NB4 (cell line): ENCODE data around the gene ARHGAP26.

Source experiments
- MYC ChIP-seq: IDR thresholded peaks from 2 replicates; pipeline ENCODE4 v1.6.1; 2011; ENCODE audit warnings: low read depth, low read length
- POLR2A ChIP-seq: IDR thresholded peaks from 2 replicates; pipeline ENCODE4 v1.6.1; 2011; ENCODE audit warnings: mild to moderate bottlenecking; ENCODE audit not compliant: insufficient read length; ENCODE audit errors: extremely low read depth
- TF ChIP-seq, protein P1 (sequence below): IDR thresholded peaks from one replicate; pipeline ENCODE4 v1.5.1; 2012; ENCODE audit warnings: low read depth, low read length
- TF ChIP-seq, protein P2 (sequence below): IDR thresholded peaks from 2 replicates; pipeline ENCODE4 v1.6.1; 2011; ENCODE audit warnings: low read depth, low read length

DNA sequence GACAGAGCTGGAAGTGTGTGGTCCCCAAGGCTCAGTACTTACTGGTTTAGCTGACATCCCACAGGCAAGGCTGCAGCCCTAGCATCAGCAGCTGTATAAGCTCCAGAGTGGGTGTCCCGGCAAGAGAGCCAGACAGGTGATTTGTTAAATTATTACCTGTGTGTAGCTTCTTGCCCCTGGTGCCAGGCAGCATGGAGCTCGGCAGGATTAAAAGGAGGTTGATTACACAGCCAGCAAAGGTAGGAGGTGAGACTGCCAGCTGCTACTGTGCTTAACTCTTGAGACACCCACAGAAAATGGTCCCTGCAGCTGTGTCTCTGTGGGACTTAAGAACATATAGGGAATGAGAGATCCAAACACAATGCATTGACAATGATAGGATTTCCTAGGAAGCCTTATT lies 54.2 kb downstream of the ARHGAP26 start:
- TF ChIP-seq, protein P1, sequence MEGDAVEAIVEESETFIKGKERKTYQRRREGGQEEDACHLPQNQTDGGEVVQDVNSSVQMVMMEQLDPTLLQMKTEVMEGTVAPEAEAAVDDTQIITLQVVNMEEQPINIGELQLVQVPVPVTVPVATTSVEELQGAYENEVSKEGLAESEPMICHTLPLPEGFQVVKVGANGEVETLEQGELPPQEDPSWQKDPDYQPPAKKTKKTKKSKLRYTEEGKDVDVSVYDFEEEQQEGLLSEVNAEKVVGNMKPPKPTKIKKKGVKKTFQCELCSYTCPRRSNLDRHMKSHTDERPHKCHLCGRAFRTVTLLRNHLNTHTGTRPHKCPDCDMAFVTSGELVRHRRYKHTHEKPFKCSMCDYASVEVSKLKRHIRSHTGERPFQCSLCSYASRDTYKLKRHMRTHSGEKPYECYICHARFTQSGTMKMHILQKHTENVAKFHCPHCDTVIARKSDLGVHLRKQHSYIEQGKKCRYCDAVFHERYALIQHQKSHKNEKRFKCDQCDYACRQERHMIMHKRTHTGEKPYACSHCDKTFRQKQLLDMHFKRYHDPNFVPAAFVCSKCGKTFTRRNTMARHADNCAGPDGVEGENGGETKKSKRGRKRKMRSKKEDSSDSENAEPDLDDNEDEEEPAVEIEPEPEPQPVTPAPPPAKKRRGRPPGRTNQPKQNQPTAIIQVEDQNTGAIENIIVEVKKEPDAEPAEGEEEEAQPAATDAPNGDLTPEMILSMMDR: no peak
- TF ChIP-seq POLR2A: no peak
- TF ChIP-seq, protein P2, sequence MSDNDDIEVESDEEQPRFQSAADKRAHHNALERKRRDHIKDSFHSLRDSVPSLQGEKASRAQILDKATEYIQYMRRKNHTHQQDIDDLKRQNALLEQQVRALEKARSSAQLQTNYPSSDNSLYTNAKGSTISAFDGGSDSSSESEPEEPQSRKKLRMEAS: no peak
- no peak for TF ChIP-seq MYC
